HCT116 (cell line): ENCODE results near the gene BICRA. TPM values are rescaled to one million over a fixed set of nuclear protein-coding genes. Genes with fewer than 3 reads are reported as not detected.
"Not testable (repeated sequence)": the region's sequence is repeated elsewhere in the genome, so short reads cannot be mapped to it uniquely, and the experiment has no call there.

ENCODE experiments used
- ATAC-seq: fragments of 200-7000 bp; cut with Tn5 transposase; 2 replicates; pipeline ENCODE4 v1.9.1; 2020; ENCODE audit warnings: mild to moderate bottlenecking, moderate library complexity
- BruUV-seq: library from RNA; stranded (reverse); fragments of 400-500 nt; replicated peaks from 2 replicates; lab custom pipeline; 2021; lab: Mats Ljungman, UMichigan
- CTCF ChIA-PET: fragments of 300-600 bp; sonication (Branson Sonifier 250); formaldehyde crosslinking; loops from one replicate; lab custom pipeline; 2021; ENCODE audit warnings: antibody characterized with exemption; lab: Charles Lee
- POLR2A ChIA-PET: fragments of 300-600, 350-600 bp; sonication (Branson Sonifier 250); formaldehyde crosslinking; loops from one replicate; lab custom pipeline; 2021; ENCODE audit warnings: antibody characterized with exemption; lab: Charles Lee
- RAD21 ChIA-PET, 2 experiments: fragments of 300-600 bp; sonication (Branson Sonifier 250); formaldehyde crosslinking; loops; one replicate each; lab custom pipeline; 2023; ENCODE audit warnings: low total read pairs in 2 of 2; ENCODE audit not compliant: uncharacterized antibody in 2 of 2, unreplicated experiment in 2 of 2, low non-redundant PET in 1 of 2; lab: Charles Lee
- DNase-seq: peaks from one replicate; pipeline ENCODE4 v3.0.0-alpha.2; 2010; ENCODE audit warnings: low read depth, low spot score
- H2AFZ ChIP-seq: fragments of 200-600 bp; shearing (Covaris generic), sonication (generic); 2 replicates; pipeline ENCODE4 v1.6.1; 2017; ENCODE audit warnings: low read depth, mixed run types, mixed read lengths, antibody characterized with exemption, low read length; ENCODE audit not compliant: poor library complexity, severe bottlenecking
- H3K27ac ChIP-seq: 2 replicates; pipeline ENCODE4 v1.5.1; 2012; ENCODE audit warnings: low read depth, low read length
- H3K27me3 ChIP-seq: fragments of 200-600 bp; sonication (generic); 2 replicates; pipeline ENCODE4 v1.6.1; 2016; ENCODE audit warnings: mixed run types, low read length, mixed read lengths; ENCODE audit not compliant: insufficient read depth
- H3K36me3 ChIP-seq, 2 experiments: fragments of 200-500 bp in 1 of 2; fragments of 200-600 bp in 1 of 2; sonication (Bioruptor generic) in 1 of 2; sonication (generic) in 1 of 2; 2 replicates each; pipeline versions ENCODE4 v1.5.1 to v1.6.1; 2014 to 2016; ENCODE audit warnings: low read length in 2 of 2, inconsistent platforms in 1 of 2, mixed read lengths in 1 of 2, mixed run types in 1 of 2; ENCODE audit not compliant: insufficient read depth in 2 of 2, control insufficient read depth in 1 of 2
- H3K4me1 ChIP-seq, 2 experiments: fragments of 200-600 bp in 1 of 2; sonication (generic) in 1 of 2; 2 replicates each; pipeline versions ENCODE4 v1.5.1 to v1.6.1; 2012 to 2017; ENCODE audit warnings: low read length in 2 of 2, inconsistent platforms in 1 of 2, mild to moderate bottlenecking in 1 of 2, mixed read lengths in 1 of 2, mixed run types in 1 of 2, moderate library complexity in 1 of 2; ENCODE audit not compliant: insufficient read depth in 2 of 2, control insufficient read depth in 1 of 2
- H3K4me2 ChIP-seq: fragments of 200-600 bp; sonication (generic); 2 replicates; pipeline ENCODE4 v1.6.1; 2017; ENCODE audit warnings: mixed run types, low read length, mixed read lengths
- H3K4me3 ChIP-seq, 2 experiments: fragments of 200-600 bp in 1 of 2; sonication (generic) in 1 of 2; replicated peaks in 1 of 2; 2 replicates each; pipeline ENCODE4 v1.5.1; 2011 to 2016; ENCODE audit warnings: low read length in 2 of 2, control low read depth in 1 of 2, low read depth in 1 of 2, mild to moderate bottlenecking in 1 of 2, mixed read lengths in 1 of 2, mixed run types in 1 of 2
- H3K79me2 ChIP-seq: fragments of 200-600 bp; sonication (generic); 2 replicates; pipeline ENCODE4 v1.6.1; 2017; ENCODE audit warnings: mild to moderate bottlenecking, mixed run types, low read length, moderate library complexity, mixed read lengths; ENCODE audit not compliant: insufficient read depth
- H3K9ac ChIP-seq: fragments of 200-600 bp; sonication (generic); 2 replicates; pipeline ENCODE4 v1.6.1; 2016; ENCODE audit warnings: low read length, mixed read lengths
- H3K9me2 ChIP-seq: fragments of 200-600 bp; sonication (generic), shearing (Covaris generic); 2 replicates; pipeline ENCODE4 v1.6.1; 2017; ENCODE audit warnings: mixed run types, mild to moderate bottlenecking, moderate library complexity; ENCODE audit not compliant: insufficient read depth
- H3K9me3 ChIP-seq, 2 experiments: fragments of 200-500 bp in 1 of 2; fragments of 200-600 bp in 1 of 2; sonication (Bioruptor generic) in 1 of 2; sonication (generic) in 1 of 2; 2 replicates each; pipeline ENCODE4 v1.6.1; 2014 to 2017; ENCODE audit warnings: low read length in 2 of 2, mixed read lengths in 2 of 2, inconsistent platforms in 1 of 2, low read depth in 1 of 2, mild to moderate bottlenecking in 1 of 2, mixed run types in 1 of 2, moderate library complexity in 1 of 2; ENCODE audit not compliant: control insufficient read depth in 1 of 2, insufficient read depth in 1 of 2
- H4K20me1 ChIP-seq: fragments of 200-600 bp; sonication (generic), shearing (Covaris generic); 2 replicates; pipeline ENCODE4 v1.6.1; 2017; ENCODE audit warnings: mixed run types, mild to moderate bottlenecking, moderate library complexity; ENCODE audit not compliant: insufficient read depth
- CBX3 ChIP-seq: IDR thresholded peaks from 2 replicates; pipeline ENCODE4 v1.6.1; 2012; ENCODE audit warnings: low read depth
- CEBPB ChIP-seq: IDR thresholded peaks from 2 replicates; pipeline ENCODE4 v1.6.1; 2012; ENCODE audit warnings: low read depth
- CTCF ChIP-seq, 3 experiments: fragments of 200-600 bp in 1 of 3; sonication (generic) in 1 of 3; IDR thresholded peaks in 2 of 3; conservative IDR thresholded peaks in 1 of 3; 2 replicates each; pipeline ENCODE4 v1.5.1; 2012 to 2017; ENCODE audit warnings: low read depth in 2 of 3, low read length in 2 of 3, antibody characterized with exemption in 1 of 3, borderline replicate concordance in 1 of 3, control low read depth in 1 of 3, mild to moderate bottlenecking in 1 of 3, mixed read lengths in 1 of 3, mixed run types in 1 of 3, moderate library complexity in 1 of 3; ENCODE audit not compliant: insufficient read depth in 1 of 3
- EGR1 ChIP-seq: IDR thresholded peaks from 2 replicates; pipeline ENCODE4 v1.6.1; 2012; ENCODE audit warnings: low read depth
- intact Hi-C: fragments of 100-400 bp; cut with micrococcal nuclease; formaldehyde crosslinking; loops from 2 replicates; pipeline ENCODE4 v1.10.0; 2022
- total RNA-seq: library from RNA; stranded (reverse); gene quantifications from one replicate; pipeline ENCODE4 v1.2.1, GENCODE V29; 2021; ENCODE audit not compliant: unreplicated experiment
- TF ChIP-seq, protein P1 (sequence below): IDR thresholded peaks from 2 replicates; pipeline ENCODE4 v1.6.1; 2012

Gene BICRA
- total RNA-seq, 1 experiment from 2014 or later, result 11.3 TPM

DNA sequence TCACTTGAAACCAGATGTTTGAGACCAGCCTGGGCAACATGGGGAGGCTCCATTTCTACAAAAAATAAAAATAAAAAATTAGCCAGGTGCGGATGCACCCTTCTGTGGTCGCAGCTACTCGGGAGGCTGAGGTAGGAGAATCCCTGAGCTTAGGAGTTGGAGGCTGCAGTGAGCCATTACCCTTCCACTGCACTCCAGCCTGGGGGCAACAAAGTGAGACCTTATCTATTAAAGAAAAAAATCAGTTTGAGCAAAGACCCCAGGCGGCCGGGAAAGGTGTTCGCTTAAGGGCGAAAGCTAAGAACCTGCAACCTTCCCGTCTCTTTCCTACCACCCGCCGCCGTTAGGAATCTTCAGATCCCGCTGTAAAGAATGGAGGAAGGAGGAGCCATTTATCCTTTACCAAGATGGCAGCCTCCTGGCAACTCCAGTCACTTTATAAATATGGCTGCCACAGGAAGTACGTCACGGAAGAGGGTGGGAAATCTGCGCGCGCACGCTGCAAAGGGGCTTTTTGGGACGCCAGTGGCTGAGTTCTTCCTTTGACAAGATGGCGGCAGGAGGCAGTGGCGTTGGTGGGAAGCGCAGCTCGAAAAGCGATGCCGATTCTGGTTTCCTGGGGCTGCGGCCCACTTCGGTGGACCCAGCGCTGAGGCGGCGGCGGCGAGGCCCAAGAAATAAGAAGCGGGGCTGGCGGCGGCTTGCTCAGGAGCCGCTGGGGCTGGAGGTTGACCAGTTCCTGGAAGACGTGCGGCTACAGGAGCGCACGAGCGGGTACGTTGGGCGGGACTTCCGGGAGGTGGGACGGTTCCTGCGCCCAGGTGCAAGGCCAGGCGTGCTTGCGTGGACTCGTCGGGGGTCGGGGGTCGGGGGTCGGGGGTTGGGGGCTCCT, 136.3 kb downstream of the BICRA start, which contains the start of gene NOP53 (continued):
- TF ChIP-seq CTCF (IDR thresholded peaks at IDR 0.05 in 2 of 3, conservative IDR thresholded peaks at IDR 0.05 in 1 of 3; ENCODE audit: borderline replicate concordance in 1 of 3, insufficient read depth in 1 of 3, low read depth in 2 of 3, low read length in 2 of 3) (peak in 1 of 3 experiments; percentile 1; a peak in 1 of 6 replicates), EGR1 (peak; percentile 85), CBX3 (no peak), CEBPB (no peak)
- TF ChIP-seq, protein P1, sequence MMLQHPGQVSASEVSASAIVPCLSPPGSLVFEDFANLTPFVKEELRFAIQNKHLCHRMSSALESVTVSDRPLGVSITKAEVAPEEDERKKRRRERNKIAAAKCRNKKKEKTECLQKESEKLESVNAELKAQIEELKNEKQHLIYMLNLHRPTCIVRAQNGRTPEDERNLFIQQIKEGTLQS, result no peak
- TF ChIP-seq, all 23 proteins: peak for 9

DNA sequence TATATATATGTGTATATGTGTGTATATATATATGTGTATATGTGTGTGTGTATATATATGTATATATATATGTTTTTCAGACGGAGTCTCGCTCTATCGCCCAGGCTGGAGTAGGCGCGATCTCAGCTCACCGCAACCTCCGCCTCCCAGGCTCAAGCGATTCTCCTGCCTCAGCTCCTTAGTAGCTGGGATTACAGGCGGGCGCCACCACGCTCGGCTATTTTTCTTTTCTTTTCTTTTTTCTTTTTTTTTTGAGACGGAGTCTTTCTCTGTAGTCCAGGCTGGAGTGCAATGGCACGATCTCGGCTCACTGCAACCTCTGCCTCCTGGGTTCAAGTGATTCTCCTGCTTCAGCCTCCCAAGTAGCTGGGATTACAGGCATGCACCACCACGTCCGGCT, 137.2 kb downstream of the BICRA start:
- H3K9me2 ChIP-seq, H2AFZ ChIP-seq, intact Hi-C loops, H3K27me3 ChIP-seq, ATAC-seq, H3K9me3 ChIP-seq, H4K20me1 ChIP-seq, DNase-seq, RAD21 ChIA-PET: not testable (repeated sequence)
- H3K4me3 ChIP-seq, result peak overlapping the region; percentile 74 to 83
- peak overlapping the region; percentile 85 for H3K27ac ChIP-seq
- ChIA-PET POLR2A (interaction anchor here (1.2 to 5.2 kb wide), 2 partner anchors 33 to 41 kb away, joined by 3 to 32 read pairs; partner anchors contain the start of gene EHD2), CTCF (interaction anchor here (1.4 to 1.9 kb wide), 2 partner anchors 20 to 309 kb away, joined by 3 to 4 read pairs; no protein-coding TSS in a partner anchor)
- peak overlapping the region; percentile 71 for H3K4me2 ChIP-seq
- peaks cover 31 to 47% of the 10 kb centered on the region in 2 experiments for H3K36me3 ChIP-seq
- peaks cover 50% of the 10 kb centered on the region for H3K79me2 ChIP-seq
- TSS peak; percentile 60 for BruUV-seq
- peaks cover 25 to 43% of the 10 kb centered on the region in 2 experiments for H3K4me1 ChIP-seq
- H3K9ac ChIP-seq, result peak overlapping the region; percentile 88
